Loucy (cell line): Measurements from ENCODE around the gene DRC7.

Experiments used
- H2AFZ ChIP-seq: fragments of 200-600 bp; sonication (generic); 2 replicates; pipeline ENCODE4 v1.6.0; 2016; ENCODE audit warnings: antibody characterized with exemption, mild to moderate bottlenecking, low read length, moderate library complexity
- H3F3A ChIP-seq: fragments of 200-600 bp; 2 replicates; pipeline ENCODE4 v1.6.0; 2016; ENCODE audit warnings: antibody characterized with exemption, low read depth, mild to moderate bottlenecking
- H3K27me3 ChIP-seq: fragments of 200-600 bp; sonication (generic); 2 replicates; pipeline ENCODE4 v1.6.1; 2014; ENCODE audit warnings: low read length, mild to moderate bottlenecking; ENCODE audit not compliant: insufficient read depth, poor library complexity, severe bottlenecking
- H3K36me3 ChIP-seq: fragments of 200-600 bp; sonication (generic); 2 replicates; pipeline ENCODE4 v1.6.1; 2016; ENCODE audit warnings: low read length; ENCODE audit not compliant: insufficient read depth
- H3K4me1 ChIP-seq: fragments of 200-600 bp; sonication (generic); 2 replicates; pipeline ENCODE4 v1.5.1; 2014; ENCODE audit warnings: low read length, mild to moderate bottlenecking; ENCODE audit not compliant: insufficient read depth, poor library complexity, severe bottlenecking
- H3K4me2 ChIP-seq: fragments of 200-600 bp; sonication (generic); 2 replicates; pipeline ENCODE4 v1.6.0; 2014; ENCODE audit warnings: antibody characterized with exemption, low read length, low read depth, mild to moderate bottlenecking; ENCODE audit not compliant: poor library complexity, severe bottlenecking
- H3K4me3 ChIP-seq: fragments of 200-600 bp; sonication (generic); 2 replicates; pipeline ENCODE4 v1.5.1; 2014; ENCODE audit warnings: low read length, mild to moderate bottlenecking, mixed read lengths; ENCODE audit not compliant: poor library complexity, severe bottlenecking
- H3K79me2 ChIP-seq: fragments of 200-600 bp; sonication (generic); 2 replicates; pipeline ENCODE4 v1.6.1; 2014; ENCODE audit warnings: low read length; ENCODE audit not compliant: insufficient read depth
- H3K9ac ChIP-seq: fragments of 200-600 bp; sonication (generic); 2 replicates; pipeline ENCODE4 v1.6.0; 2014; ENCODE audit warnings: mild to moderate bottlenecking, low read depth, low read length, moderate library complexity; ENCODE audit not compliant: poor library complexity, severe bottlenecking
- H3K9me2 ChIP-seq: fragments of 200-600 bp; sonication (generic); replicated peaks from 2 replicates; pipeline ENCODE4 v1.6.1; 2016; ENCODE audit warnings: low read depth, low read length, mixed read lengths
- H3K9me3 ChIP-seq: fragments of 200-600 bp; sonication (generic); 2 replicates; pipeline ENCODE4 v1.6.1; 2014; ENCODE audit warnings: mild to moderate bottlenecking, antibody characterized with exemption, low read length, low read depth; ENCODE audit not compliant: insufficient read depth
- H4K20me1 ChIP-seq: fragments of 200-600 bp; sonication (generic); 2 replicates; pipeline ENCODE4 v1.6.0; 2014; ENCODE audit warnings: antibody characterized with exemption, low read length, mild to moderate bottlenecking; ENCODE audit not compliant: insufficient read depth, poor library complexity, severe bottlenecking
- EZH2phosphoT487 ChIP-seq: fragments of 200-600 bp; IDR thresholded peaks from 2 replicates; pipeline ENCODE4 v1.6.1; 2018; ENCODE audit warnings: antibody characterized with exemption, mild to moderate bottlenecking, moderate library complexity, borderline replicate concordance
- TF ChIP-seq, protein P1 (sequence below): fragments of 200-600 bp; sonication (generic); conservative IDR thresholded peaks from 2 replicates; pipeline ENCODE4 v1.5.1; 2014; ENCODE audit warnings: mild to moderate bottlenecking, antibody characterized with exemption, low read length

The DRC7 gene

DNA sequence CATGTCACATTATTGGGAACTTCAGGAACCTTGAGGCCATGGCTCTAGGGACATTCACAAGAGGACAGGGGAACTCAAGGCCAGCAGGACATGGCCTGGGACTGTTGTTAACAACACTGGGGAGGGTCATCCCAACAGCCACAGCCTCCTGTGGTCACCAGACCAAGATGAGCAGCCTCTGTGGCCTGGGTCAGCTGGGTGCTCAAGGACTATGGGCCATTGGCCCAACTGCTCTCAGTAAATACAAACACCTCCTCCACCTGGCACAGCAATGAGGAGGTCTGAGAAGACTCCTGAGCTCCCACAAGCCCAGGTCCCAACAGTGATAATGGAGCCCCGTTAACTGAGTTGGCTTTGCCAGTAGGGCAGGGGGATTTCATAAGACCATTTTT is 86.7 kb downstream of the DRC7 start:
- Histone ChIP-seq H3K9me3 (no peaks in the 10 kb centered on the region), H4K20me1 (no peaks in the 10 kb centered on the region), H3K36me3 (no peaks in the 10 kb centered on the region), H3K9me2 (no peaks in the 10 kb centered on the region), H3K27me3 (no peaks in the 10 kb centered on the region), H3K4me1 (no peaks in the 10 kb centered on the region), H3K9ac (no peak overlapping the region), H3K4me2 (no peak overlapping the region), H2AFZ (no peak overlapping the region), H3K79me2 (no peaks in the 10 kb centered on the region), H3F3A (no peaks in the 10 kb centered on the region), H3K4me3 (no peak overlapping the region)
- TF ChIP-seq EZH2phosphoT487, result no peak
- TF ChIP-seq, protein P1, sequence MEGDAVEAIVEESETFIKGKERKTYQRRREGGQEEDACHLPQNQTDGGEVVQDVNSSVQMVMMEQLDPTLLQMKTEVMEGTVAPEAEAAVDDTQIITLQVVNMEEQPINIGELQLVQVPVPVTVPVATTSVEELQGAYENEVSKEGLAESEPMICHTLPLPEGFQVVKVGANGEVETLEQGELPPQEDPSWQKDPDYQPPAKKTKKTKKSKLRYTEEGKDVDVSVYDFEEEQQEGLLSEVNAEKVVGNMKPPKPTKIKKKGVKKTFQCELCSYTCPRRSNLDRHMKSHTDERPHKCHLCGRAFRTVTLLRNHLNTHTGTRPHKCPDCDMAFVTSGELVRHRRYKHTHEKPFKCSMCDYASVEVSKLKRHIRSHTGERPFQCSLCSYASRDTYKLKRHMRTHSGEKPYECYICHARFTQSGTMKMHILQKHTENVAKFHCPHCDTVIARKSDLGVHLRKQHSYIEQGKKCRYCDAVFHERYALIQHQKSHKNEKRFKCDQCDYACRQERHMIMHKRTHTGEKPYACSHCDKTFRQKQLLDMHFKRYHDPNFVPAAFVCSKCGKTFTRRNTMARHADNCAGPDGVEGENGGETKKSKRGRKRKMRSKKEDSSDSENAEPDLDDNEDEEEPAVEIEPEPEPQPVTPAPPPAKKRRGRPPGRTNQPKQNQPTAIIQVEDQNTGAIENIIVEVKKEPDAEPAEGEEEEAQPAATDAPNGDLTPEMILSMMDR, result no peak
